HG03095 (cell line): Measurements from ENCODE around the gene VIPR2.
"Not testable (repeated sequence)": the region's sequence is repeated elsewhere in the genome, so short reads cannot be mapped to it uniquely, and the experiment has no call there.

ENCODE experiments used
- ATAC-seq: cut with Tn5 transposase; IDR thresholded peaks from one replicate; pipeline ENCODE4 v1.9.1; 2021; ENCODE audit warnings: moderate library complexity; ENCODE audit not compliant: unreplicated experiment

The VIPR2 gene

DNA sequence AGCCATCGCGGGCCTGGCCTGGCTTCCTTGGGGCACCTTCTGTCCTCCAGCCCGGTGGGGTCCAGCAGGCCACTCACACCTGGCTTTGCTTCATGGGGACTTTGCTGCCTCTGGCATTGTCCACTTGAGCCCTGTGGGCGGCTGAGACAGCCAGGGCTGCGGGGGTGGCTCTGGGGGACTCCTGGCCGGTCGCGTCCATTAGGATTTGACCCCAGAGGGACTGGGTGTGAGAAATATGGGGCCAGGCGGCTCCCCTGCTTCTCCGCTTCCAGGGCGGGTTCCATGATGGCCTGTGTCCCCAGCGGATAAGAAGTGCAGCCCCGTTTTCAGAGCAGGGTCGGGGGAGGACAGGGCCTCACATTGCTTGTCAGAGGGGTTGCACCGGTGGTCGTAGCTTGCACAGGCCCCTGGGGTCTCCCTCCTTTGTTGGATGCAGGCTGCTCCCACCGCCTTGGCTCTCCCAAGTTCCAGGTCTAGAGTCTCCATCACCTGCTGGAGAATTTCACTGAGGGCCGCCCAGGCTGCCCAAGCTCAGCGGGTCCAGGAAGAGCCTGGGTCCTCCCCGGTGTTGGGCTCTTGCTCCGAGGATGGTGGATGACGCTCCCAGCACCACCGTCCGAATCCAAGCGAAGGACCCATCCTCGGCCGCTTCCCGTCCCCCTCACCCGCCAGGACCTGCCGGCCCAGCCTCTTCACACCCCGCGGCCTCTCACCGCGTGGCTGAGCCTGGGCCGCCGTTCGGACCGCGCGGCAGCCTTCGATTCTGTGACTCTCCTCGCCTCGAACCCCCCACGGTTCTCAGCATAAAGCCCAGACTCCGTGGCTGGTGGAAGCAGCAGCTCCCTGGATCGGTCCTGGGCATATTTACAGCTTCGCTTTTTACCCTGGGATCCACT is 148.2 kb downstream of the VIPR2 start:
- no peak for ATAC-seq

- ATAC-seq = no peak
Observed at GRCh38 chr7:158995514-158995913, 149.2 kb downstream of the VIPR2 start.

DNA sequence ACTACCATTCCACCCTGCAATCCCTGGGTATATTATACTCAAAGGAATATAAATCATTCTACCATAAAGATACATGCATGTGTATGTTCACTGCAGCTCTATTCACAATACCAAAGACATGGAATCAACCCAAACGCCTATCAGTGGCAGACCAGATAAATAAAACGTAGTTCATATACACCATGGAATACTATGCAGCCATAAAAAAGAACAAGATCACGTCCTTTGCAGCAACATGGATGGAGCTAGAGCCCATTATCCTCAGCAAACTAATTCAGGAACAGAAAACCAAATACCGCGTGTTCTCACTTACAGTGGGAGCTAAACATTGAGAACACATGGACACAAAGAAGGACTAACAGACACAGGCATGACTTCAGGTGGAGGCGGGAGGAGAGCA is 150.0 kb downstream of the VIPR2 start:
- no peak for ATAC-seq

GRCh38 chr7:158993591-158993990 is 151.1 kb downstream of the VIPR2 start:
- ATAC-seq = no peak

DNA sequence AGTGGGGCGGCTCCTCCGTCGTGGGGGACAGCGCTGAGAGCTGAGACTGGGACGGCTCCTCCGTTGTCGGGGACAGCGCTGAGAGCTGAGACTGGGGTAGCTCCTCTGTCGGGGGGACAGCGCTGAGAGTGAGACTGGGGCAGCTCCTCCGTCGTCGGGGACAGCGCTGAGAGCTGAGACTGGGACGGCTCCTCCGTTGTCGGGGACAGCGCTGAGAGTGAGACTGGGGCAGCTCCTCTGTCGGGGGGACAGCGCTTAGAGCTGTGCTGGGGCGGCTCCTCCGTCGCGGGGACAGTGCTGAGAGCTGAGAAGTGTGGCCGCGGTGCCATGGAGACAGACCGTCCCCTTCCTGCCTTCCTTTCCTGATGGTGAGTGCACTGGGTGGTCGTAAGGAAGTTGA is 151.9 kb downstream of the VIPR2 start:
- no peak for ATAC-seq

DNA sequence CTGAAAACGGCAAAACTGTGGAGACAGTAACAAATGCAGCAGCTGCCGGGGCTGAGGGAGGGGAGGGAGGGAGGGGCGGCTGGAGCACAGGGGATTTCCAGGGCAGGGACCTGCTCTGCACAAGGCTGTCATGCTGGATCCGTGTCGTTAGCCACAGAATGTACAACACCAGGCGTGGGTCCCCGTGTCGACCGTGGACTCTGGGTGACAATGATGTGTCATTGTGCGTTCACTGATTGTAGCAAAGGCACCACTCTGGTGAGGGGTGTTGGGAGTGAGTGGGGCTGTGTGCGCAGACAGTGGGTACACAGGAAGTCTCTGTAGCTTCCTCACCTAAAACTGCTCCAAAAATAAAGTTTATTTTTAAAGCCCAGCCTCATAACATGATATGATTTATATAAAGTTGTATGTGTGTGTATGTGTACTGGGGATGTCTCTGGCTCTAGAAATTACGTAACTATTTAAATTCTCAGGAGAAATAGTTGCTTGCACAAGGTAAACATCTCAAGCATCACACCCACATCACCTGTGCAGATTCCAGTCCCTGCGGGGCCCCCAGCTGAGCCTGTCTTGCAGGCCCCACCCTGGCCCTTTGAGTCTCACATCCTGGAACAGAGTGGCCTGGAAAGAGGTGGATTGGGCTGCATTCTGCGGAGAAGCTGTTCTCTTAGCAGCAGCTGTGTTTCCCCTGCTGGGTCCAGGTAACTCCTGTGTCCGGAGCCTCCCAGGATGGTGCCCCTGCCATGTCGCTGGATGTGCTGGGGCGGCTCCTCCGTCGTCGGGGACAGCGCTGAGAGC is 152.6 kb downstream of the VIPR2 start:
- ATAC-seq = no peak

GRCh38 chr7:158988996-158989395 is 155.7 kb downstream of the VIPR2 start:
- ATAC-seq = no peak

DNA sequence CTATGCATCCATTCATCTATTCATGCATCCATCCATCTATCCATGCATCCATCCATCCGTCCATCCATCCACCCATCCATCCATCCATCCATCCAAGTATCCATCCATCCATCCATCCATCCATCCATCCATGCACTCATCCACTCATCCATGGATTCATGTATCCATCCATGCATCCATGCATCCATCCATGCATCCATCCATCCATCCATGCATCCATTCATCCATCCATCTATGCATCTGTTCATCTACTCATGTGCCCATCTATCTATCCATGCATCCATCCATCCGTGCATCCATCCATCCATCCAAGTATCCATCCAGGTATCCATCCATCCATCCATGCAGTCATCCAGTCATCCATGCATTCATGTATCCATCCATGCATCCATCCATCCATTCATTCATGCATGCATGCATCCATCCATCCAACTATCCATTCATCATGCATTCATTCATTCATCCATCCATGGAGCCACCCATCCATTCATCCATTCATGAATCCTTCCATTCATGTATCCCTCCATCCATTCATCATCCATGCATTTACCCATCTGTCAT is 156.3 kb downstream of the VIPR2 start:
- ATAC-seq = no peak

GRCh38 chr7:158987691-158988090 is 157.0 kb downstream of the VIPR2 start:
- ATAC-seq = no peak

DNA sequence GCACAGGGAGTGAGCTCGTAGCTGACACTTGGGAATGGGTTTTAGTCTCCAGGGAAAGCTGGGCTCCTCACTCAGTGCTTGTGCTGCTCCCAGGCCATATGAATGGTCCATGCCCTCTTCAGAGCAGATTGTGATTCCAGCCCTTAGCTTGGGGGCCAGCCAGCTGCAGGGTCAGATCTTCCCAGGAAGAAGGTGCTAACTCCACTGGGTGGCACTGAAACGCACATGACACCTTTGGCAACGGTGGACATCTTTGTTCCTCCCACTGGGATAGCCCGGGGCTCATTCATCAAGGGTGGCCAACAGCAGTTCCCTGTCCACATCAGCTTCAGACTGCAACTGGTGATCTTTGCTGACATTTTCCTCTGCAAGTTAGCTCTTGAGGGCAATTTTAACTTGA is 159.1 kb downstream of the VIPR2 start:
- no peak for ATAC-seq

- ATAC-seq = not testable (repeated sequence)
Observed at GRCh38 chr7:158984007-158984406, 160.7 kb downstream of the VIPR2 start.

DNA sequence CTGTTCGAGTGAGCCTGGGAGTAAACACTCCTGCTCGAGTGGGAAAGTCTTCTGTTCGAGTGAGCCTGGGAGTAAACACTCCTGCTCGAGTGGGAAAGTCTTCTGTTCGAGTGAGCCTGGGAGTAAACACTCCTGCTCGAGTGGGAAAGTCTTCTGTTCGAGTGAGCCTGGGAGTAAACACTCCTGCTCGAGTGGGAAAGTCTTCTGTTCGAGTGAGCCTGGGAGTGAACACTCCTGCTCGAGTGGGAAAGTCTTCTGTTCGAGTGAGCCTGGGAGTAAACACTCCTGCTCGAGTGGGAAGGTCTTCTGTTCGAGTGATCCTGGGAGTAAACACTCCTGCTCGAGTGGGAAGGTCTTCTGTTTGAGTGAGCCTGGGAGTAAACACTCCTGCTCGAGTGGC is 162.6 kb downstream of the VIPR2 start:
- ATAC-seq = not testable (repeated sequence)

- no peak for ATAC-seq
Observed at GRCh38 chr7:158979635-158980351, 164.9 kb downstream of the VIPR2 start.

DNA sequence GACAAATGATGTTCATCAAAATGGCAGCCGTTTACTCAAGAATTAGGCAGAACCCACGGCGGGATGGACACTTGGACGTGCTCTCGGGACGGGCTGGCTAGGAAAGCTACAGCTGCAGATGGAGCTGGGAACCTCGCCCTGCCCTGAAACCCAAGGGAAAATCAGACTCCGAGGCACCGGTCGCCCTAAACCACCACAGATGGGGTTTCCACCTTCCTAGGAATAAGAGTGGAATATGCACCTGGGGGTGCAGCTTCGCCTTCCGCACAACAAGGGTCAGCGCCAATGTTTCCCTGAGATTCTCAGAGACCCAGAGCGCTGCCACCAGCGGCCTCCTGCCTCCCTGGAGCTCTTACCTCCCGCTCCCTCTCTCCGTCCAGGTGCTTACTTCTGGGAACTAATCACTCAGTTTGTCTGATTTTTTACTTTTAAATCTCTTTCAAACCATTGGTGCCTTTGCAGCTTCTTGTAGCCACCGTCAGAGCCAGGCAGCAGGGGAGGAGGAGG is 165.6 kb downstream of the VIPR2 start:
- ATAC-seq = no peak
